NCI-H1436 treated with DMSO at 0.1 percent for 48 hours (cell line): Measurements from ENCODE around the gene CRACR2B.

Experiments
- DNase-seq: peaks from one replicate; lab custom pipeline; 2025; lab: John Stamatoyannopoulos, UW

The CRACR2B gene

DNA sequence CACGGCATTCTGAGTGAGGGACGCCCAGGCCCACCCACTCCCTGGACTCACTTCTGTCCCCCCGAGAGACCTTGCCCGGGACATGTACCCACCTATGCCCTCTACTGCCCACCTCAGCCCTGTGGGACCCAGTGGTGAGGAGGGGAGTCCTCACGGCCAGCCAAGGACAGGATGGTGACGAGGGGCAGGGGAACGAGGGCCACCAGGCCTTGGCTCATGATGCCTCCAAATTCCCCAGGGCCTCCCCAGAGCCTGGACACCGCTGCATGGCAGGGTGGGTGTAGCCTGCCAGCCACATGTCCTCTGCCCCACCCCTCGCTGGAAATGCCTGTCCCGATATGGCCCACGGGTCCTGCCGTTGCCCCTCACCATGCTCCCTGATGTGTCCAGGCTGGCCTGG, 41.1 kb downstream of the CRACR2B start:
- no peak for DNase-seq

DNA sequence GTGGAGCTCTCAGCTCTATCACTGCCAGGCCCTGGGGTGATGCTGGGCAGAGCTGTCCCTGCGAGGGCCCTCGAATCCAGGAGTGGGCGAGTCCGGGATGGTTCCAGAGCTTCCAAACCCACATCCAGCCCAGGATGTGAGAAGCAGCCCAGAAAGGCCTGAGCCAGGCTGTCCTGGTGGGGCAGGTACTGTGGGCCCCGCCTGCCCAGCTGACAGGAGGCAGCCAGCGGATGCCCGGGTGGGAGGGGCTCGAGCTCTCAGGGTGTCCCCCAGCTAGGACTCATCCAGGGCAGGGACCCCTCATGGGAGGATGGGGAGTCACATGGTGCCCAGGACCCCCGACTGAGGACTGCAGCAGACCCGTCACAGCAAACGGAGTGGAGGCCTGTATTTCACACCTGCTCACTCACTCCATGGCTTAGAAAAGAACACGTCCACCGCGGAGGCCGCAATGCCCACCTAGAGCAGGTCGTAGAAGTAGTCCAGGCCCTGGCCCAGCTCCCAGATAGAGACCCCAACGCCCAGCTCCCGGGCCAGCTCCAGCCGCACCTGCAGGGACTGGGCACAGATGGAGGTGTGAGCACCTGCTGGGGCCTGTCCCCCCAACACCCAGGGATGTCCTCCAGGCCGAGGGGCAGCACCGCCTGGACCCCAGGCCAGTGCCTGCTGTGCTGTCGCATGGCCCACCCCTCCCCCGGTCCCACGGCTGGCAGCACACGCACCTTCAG, 41.8 kb downstream of the CRACR2B start:
- no peak for DNase-seq

DNA sequence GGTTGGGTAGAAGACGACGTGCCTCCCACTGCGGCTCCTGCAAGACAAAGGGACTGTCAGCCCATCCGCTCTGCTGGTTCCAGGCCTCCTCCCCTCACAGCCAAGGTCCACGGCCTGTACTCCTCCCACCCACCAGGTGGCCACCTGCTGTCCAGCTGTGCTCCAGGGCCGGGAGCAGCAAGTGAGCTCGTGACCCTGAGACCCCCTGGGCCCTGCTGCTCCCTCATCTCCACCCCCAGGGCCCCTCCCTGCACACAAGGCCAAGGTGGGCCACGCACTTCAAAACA, 42.4 kb downstream of the CRACR2B start:
- no peak for DNase-seq

DNA sequence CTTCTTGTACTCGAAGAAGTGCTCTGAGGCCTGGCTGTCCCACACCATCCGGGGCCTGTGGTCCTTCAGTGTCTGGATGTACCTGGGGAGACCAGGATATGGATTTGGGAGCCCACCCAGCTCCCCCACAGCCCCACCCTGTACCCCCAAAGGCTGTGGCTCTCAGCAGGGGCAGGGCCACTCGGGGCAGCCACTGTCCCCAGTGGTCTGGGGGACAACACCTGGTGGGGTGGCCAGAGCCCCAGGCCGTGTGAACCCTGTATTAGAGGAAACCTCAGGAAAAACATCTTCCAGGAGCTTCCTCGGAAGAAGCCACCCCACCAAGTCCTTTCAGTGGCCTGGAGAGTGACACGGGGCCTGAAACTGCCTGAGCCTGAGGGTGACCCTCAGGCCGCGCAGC, 42.7 kb downstream of the CRACR2B start:
- DNase-seq, result no peak

DNA sequence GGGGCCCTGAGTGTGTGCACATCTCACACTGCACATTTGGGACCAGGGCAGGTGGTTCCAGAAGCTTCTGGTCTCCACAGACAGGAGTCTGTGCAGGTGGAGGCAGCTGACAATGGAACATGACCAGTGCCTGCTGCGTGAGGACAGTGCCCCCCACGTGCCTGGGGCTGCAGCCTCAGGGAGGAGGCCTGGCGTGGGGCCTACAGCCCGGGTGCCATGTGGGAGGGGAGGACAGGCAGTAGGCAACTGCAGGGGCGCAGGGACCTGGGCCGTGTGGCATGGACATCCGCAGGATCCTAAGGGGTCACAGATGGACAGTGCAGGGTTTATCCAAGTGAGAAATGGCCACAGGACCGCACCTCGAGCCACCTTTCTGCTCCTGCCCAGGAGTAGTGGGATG, 43.8 kb downstream of the CRACR2B start:
- DNase-seq, result no peak

DNA sequence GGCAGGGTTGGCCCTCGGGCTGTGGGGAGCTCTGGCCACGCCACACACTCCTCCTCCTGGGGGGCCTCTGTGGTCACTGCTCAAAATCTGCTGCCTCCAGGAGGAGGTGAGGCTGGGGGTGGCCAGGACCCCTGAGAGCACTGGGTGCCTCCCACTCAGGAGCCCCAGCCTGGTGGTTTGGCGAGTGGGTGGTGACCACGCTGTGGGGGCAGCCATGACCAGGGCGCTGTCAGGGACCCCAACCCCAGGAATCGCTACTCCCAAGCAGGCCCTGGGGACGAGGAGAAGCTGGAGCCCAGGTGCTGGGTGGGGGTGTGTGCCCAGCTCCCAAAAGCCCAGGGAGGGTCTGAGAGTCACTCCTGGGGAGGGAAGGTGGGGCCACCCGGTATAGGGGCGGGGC, 45.1 kb downstream of the CRACR2B start:
- DNase-seq, result no peak

DNA sequence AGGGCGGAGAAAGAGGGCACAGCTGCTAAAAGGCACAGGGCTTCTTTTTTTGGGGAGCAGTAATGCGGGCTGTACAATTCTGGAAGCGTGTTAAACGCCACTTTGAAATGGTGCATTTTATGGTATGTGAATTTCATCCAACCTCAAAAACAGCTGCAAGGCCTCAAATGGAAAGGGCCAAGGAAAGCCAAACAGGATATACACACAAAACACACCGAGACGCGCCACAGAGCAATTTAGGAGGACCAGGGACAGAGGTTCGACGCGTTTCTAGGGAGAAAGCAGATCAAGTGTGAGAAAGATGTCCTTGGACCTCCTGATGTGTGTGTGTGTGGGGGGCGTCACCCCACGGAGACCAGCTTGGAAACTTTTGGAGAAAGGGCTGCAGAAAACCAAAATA, 46.0 kb downstream of the CRACR2B start:
- no peak for DNase-seq

DNA sequence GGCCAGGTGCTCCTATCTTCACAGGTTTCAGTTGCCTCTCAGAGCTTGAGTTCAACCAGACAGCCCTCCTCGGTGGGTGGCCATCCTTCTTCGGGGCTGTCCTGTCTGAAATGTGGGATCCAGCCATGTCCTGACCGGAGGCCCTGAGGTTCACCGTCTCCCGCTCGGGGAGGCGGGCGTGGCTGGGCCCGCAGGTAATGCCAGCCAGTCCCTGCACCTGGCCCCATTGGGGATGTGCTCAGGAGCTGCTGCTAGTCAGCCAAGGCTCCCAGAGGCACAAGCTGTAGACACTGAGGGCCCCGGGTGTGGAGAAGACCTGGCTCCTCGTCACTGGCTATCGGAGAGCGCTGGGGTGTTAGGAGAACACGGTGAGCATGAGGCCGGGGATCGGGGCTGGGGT, 47.5 kb downstream of the CRACR2B start:
- no peak for DNase-seq

DNA sequence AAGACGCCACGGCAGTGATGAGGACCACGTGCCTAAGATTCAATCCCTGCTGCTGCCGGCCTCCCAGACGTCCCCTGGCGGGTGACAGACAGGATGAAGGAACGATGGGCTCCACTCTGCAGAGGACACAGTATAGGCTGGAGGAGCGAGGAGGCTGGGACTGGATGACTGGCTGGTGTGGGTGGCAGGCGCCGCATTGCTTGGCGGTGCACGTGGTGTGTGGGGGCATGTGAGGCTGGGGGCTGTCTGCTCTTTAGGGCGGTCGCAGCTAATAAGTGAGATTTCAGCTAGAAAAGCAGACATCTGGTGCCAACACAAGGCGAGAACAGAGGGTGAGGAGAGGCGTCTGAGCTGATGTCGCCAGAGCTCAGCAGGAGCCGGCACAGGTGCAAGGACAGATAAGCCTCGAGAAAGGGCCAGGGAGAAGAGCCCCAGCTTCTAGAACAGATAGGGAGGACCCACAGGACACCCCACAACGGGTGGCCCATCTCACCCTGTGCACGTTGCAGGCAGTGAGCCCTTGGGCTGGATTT, 48.1 kb downstream of the CRACR2B start:
- DNase-seq, result no peak

DNA sequence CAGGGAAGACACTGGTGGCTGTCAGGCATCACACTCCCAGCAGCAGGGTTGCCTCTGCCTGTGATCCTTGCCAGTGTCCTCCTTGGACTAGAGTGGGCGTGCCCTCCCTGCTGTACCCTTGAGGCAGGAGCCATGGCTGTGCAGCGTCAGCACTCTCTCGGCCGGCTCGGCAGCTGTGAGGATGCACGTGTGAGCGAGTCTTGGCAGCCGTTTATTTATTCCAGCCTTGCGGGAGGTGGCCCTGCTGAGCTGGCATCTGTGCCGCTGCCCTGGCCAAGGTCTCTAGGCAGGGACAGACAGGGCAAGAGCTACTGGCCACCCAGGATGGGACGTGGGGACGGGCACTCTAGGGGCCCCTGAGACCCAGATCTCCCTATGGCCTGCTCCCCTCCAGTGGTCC, 48.8 kb downstream of the CRACR2B start:
- DNase-seq, result no peak

DNA sequence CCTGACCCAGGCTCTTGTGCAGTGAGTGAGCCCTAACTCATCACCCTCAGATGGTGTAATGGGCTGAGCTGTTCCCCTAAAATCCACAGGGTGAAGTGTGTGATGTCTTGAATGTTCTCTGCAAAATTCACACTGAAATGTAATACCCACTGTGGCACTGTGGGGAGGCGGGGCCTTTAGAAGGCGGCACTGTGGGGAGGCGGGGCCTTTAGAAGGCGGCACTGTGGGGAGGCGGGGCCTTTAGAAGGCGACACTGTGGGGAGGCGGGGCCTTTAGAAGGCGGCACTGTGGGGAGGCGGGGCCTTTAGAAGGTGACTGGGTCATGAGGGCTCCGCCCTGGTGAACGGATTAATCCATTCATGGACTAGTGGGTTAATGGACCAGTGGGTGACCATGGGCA, 49.8 kb downstream of the CRACR2B start:
- no peak for DNase-seq

DNA sequence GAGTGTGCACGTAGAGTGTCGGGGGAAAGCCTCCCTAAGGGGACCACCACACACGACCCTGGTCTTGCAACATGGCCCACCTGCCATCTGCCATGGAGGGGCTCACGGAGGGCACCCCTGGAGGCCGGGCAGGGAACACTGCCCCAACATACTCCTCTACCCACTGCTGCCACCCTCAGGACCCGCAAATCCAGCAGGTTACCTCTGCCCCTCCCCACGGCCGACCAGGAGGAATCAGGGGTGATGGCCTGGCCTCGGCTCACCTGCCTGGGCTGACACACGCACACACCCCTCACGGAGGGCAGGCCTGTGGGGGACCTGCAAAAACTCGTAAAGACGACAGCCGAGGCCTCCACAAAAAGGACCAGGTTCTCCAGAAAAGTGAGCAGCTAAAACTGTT, 52.7 kb downstream of the CRACR2B start:
- DNase-seq, result no peak
